ENCODE measurements around the gene RAB3A. TPM values are rescaled to one million over a fixed set of nuclear protein-coding genes. Genes with fewer than 3 reads are reported as not detected.
A peak's percentile ranks its signal among the peaks of the same experiment; 100 is the strongest.

RAB3A gene
- total and polyA plus RNA-seq, 9 of the 15 experiments (the other 6 are each of a cell fraction or from before 2014, with no cell fraction given) = 0.17 to 5.1 (median 0.90) TPM; not detected in 1

DNA sequence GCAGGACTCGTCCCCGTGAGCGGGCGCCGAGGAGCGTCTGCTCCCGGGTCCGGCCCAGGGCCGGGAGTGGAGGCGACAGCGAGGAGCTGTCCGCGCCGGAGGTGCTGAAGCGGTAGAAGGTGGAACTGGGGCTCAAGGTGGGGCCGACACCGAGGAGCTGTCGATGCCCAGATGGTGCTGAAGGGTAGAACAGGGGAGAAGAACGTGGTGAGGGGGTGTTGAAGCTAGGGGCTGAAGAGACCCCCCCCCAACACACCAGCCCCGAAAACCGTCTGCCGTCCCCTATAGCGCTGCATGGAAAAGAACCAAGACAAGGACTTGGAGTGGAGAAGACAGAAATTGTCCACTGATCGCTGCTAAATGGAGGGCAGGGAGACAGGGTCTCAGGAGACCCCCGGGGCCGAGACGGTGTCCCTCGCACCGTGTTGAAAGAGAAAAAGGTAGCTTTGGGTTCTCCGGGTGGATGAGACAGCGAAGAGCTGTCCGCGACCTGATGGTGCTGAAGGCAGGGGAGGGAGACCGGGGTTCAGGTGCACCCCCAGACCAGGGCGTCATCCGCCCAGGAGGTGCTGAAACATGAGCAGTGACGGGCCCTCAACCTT is 29.5 kb upstream of the RAB3A start (continued):
- TF ChIP-seq, protein P1, sequence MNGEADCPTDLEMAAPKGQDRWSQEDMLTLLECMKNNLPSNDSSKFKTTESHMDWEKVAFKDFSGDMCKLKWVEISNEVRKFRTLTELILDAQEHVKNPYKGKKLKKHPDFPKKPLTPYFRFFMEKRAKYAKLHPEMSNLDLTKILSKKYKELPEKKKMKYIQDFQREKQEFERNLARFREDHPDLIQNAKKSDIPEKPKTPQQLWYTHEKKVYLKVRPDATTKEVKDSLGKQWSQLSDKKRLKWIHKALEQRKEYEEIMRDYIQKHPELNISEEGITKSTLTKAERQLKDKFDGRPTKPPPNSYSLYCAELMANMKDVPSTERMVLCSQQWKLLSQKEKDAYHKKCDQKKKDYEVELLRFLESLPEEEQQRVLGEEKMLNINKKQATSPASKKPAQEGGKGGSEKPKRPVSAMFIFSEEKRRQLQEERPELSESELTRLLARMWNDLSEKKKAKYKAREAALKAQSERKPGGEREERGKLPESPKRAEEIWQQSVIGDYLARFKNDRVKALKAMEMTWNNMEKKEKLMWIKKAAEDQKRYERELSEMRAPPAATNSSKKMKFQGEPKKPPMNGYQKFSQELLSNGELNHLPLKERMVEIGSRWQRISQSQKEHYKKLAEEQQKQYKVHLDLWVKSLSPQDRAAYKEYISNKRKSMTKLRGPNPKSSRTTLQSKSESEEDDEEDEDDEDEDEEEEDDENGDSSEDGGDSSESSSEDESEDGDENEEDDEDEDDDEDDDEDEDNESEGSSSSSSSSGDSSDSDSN (IDR thresholded peaks at IDR 0.05; ENCODE audit: borderline replicate concordance in 1 of 2, low read depth in 2 of 2, low read length in 2 of 2) = peak; percentile 80 to 95; a peak in 2 of 4 replicates
- TF ChIP-seq, protein P2, sequence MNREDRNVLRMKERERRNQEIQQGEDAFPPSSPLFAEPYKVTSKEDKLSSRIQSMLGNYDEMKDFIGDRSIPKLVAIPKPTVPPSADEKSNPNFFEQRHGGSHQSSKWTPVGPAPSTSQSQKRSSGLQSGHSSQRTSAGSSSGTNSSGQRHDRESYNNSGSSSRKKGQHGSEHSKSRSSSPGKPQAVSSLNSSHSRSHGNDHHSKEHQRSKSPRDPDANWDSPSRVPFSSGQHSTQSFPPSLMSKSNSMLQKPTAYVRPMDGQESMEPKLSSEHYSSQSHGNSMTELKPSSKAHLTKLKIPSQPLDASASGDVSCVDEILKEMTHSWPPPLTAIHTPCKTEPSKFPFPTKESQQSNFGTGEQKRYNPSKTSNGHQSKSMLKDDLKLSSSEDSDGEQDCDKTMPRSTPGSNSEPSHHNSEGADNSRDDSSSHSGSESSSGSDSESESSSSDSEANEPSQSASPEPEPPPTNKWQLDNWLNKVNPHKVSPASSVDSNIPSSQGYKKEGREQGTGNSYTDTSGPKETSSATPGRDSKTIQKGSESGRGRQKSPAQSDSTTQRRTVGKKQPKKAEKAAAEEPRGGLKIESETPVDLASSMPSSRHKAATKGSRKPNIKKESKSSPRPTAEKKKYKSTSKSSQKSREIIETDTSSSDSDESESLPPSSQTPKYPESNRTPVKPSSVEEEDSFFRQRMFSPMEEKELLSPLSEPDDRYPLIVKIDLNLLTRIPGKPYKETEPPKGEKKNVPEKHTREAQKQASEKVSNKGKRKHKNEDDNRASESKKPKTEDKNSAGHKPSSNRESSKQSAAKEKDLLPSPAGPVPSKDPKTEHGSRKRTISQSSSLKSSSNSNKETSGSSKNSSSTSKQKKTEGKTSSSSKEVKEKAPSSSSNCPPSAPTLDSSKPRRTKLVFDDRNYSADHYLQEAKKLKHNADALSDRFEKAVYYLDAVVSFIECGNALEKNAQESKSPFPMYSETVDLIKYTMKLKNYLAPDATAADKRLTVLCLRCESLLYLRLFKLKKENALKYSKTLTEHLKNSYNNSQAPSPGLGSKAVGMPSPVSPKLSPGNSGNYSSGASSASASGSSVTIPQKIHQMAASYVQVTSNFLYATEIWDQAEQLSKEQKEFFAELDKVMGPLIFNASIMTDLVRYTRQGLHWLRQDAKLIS (CRISPR knock-in tag; IDR thresholded peaks at IDR 0.05) = 0 out of 2 replicates have a peak, but pooled peaks have one; percentile 7
- no peak for TF ChIP-seq TCF3 (CRISPR knock-in tag; IDR thresholded peaks at IDR 0.05)
- no peak for TF ChIP-seq HDGF (IDR thresholded peaks at IDR 0.05)
- no peak for TF ChIP-seq LARP7 (IDR thresholded peaks at IDR 0.05)
- TF ChIP-seq BRCA1 (IDR thresholded peaks at IDR 0.05) = no peak
- TF ChIP-seq BRCA1 (CRISPR knock-in tag; IDR thresholded peaks at IDR 0.05) = 0 out of 2 replicates have a peak, but pooled peaks have one; percentile 91
- no peak for TF ChIP-seq ZKSCAN3 (CRISPR knock-in tag; IDR thresholded peaks at IDR 0.05)
- no peak for TF ChIP-seq ZNF76 (CRISPR knock-in tag; IDR thresholded peaks at IDR 0.05; ENCODE audit: borderline replicate concordance)
- TF ChIP-seq NR2C2 (CRISPR knock-in tag; IDR thresholded peaks at IDR 0.05) = peak; percentile 84
- no peak; the same call in 1 of the 2 replicates for TF ChIP-seq NR2C2 (tag; IDR thresholded peaks at IDR 0.05)
- TF ChIP-seq HCFC1 (IDR thresholded peaks at IDR 0.05; ENCODE audit: low read depth, low read length) = no peak
- TF ChIP-seq, protein P3, sequence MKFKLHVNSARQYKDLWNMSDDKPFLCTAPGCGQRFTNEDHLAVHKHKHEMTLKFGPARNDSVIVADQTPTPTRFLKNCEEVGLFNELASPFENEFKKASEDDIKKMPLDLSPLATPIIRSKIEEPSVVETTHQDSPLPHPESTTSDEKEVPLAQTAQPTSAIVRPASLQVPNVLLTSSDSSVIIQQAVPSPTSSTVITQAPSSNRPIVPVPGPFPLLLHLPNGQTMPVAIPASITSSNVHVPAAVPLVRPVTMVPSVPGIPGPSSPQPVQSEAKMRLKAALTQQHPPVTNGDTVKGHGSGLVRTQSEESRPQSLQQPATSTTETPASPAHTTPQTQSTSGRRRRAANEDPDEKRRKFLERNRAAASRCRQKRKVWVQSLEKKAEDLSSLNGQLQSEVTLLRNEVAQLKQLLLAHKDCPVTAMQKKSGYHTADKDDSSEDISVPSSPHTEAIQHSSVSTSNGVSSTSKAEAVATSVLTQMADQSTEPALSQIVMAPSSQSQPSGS (CRISPR knock-in tag; IDR thresholded peaks at IDR 0.05) = peak; percentile 71; the same call in 1 of the 2 replicates
- TF ChIP-seq HDAC1 (IDR thresholded peaks at IDR 0.05) = peak in 1 of 2 experiments; percentile 91; a peak in 2 of 4 replicates
- TF ChIP-seq, protein P4, sequence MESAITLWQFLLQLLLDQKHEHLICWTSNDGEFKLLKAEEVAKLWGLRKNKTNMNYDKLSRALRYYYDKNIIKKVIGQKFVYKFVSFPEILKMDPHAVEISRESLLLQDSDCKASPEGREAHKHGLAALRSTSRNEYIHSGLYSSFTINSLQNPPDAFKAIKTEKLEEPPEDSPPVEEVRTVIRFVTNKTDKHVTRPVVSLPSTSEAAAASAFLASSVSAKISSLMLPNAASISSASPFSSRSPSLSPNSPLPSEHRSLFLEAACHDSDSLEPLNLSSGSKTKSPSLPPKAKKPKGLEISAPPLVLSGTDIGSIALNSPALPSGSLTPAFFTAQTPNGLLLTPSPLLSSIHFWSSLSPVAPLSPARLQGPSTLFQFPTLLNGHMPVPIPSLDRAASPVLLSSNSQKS (CRISPR knock-in tag; IDR thresholded peaks at IDR 0.05) = no peak
- TF ChIP-seq, protein P5, sequence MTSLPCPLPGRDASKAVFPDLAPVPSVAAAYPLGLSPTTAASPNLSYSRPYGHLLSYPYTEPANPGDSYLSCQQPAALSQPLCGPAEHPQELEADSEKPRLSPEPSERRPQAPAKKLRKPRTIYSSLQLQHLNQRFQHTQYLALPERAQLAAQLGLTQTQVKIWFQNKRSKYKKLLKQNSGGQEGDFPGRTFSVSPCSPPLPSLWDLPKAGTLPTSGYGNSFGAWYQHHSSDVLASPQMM (CRISPR knock-in tag; IDR thresholded peaks at IDR 0.05) = no peak
- TF ChIP-seq, protein P6, sequence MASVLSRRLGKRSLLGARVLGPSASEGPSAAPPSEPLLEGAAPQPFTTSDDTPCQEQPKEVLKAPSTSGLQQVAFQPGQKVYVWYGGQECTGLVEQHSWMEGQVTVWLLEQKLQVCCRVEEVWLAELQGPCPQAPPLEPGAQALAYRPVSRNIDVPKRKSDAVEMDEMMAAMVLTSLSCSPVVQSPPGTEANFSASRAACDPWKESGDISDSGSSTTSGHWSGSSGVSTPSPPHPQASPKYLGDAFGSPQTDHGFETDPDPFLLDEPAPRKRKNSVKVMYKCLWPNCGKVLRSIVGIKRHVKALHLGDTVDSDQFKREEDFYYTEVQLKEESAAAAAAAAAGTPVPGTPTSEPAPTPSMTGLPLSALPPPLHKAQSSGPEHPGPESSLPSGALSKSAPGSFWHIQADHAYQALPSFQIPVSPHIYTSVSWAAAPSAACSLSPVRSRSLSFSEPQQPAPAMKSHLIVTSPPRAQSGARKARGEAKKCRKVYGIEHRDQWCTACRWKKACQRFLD (CRISPR knock-in tag; IDR thresholded peaks at IDR 0.05) = peak; percentile 84
